MM.1S (cell line): Measurements from ENCODE around the gene ZNF197.

Experiments
- CTCF ChIP-seq: fragments of 300-600 bp; sonication (generic); IDR thresholded peaks from 2 replicates; pipeline ENCODE4 v1.5.1; 2016; ENCODE audit warnings: antibody characterized with exemption, low read length, mixed read lengths
- EZH2 ChIP-seq: fragments of 300-600 bp; sonication (generic); optimal IDR thresholded peaks from 2 replicates; pipeline ENCODE3; 2017; ENCODE audit warnings: low read depth, mild to moderate bottlenecking, antibody characterized with exemption, low read length, mixed read lengths
- EZH2phosphoT487 ChIP-seq: fragments of 300-600 bp; sonication (generic); IDR thresholded peaks from 2 replicates; pipeline ENCODE4 v1.6.1; 2018; ENCODE audit warnings: antibody characterized with exemption, low read length

- no peak for TF ChIP-seq CTCF
- no peak for TF ChIP-seq EZH2phosphoT487
- no peak for TF ChIP-seq EZH2
These were observed 60.4 kb downstream of the ZNF197 start for GRCh38 chr3:44685128-44685800.
